HepG2 (cell line): Measurements from ENCODE around the gene PLXND1. TPM values are rescaled to one million over a fixed set of nuclear protein-coding genes. Genes with fewer than 3 reads are reported as not detected.

Experiments
- CEBPG ChIP-seq: IDR thresholded peaks from 2 replicates; pipeline ENCODE4 v1.6.1; 2016
- polyA plus RNA-seq, 8 experiments: library from polyadenylated mRNA; depleted of rRNA in 3 of 8; stranded (reverse) in 7 of 8; unstranded in 1 of 8; fragments of >200 nt; fragmentation: Illumina TruSeq in 4 of 8; extraction: Trizol in 4 of 8; gene quantifications; 2 replicates each; pipeline versions ENCODE4 v1.2.1 to v1.2.3, GENCODE V29; 2011 to 2016; ENCODE audit warnings: low read depth in 4 of 8, missing spikeins in 1 of 8, mixed read lengths in 1 of 8; ENCODE audit not compliant: insufficient read depth in 1 of 8
- total RNA-seq, 5 experiments: library from RNA; depleted of rRNA; stranded (reverse); fragments of >200 nt; fragmentation: Illumina TruSeq; extraction: Trizol; gene quantifications; 2 replicates each; pipeline ENCODE4 v1.2.3, GENCODE V29; 2016; ENCODE audit warnings: low read depth in 1 of 5
- TF ChIP-seq, protein P1 (sequence below): sonication (generic); formaldehyde crosslinking; IDR thresholded peaks from 2 replicates; pipeline ENCODE4 v1.5.0; 2020; ENCODE audit warnings: mild to moderate bottlenecking, missing genetic modification reagents, borderline replicate concordance
- TF ChIP-seq, protein P2 (sequence below): sonication (generic); formaldehyde crosslinking; IDR thresholded peaks from 2 replicates; pipeline ENCODE4 v1.9.0; 2021; ENCODE audit warnings: mild to moderate bottlenecking, missing genetic modification reagents
- TF ChIP-seq, protein P3 (sequence below): sonication (generic); formaldehyde crosslinking; IDR thresholded peaks from 2 replicates; pipeline ENCODE4 v1.8.0; 2022; ENCODE audit warnings: missing genetic modification reagents, mild to moderate bottlenecking, moderate library complexity, borderline replicate concordance
- TF ChIP-seq, protein P4 (sequence below): sonication (generic); formaldehyde crosslinking; IDR thresholded peaks from 2 replicates; pipeline ENCODE4 v1.4.0; 2020; ENCODE audit warnings: low read depth, missing genetic modification reagents

PLXND1 gene
- total and polyA plus RNA-seq, 2 of the 13 experiments (the other 11 are each of a cell fraction or from before 2014, with no cell fraction given), result 15.9 to 42.0 TPM

DNA sequence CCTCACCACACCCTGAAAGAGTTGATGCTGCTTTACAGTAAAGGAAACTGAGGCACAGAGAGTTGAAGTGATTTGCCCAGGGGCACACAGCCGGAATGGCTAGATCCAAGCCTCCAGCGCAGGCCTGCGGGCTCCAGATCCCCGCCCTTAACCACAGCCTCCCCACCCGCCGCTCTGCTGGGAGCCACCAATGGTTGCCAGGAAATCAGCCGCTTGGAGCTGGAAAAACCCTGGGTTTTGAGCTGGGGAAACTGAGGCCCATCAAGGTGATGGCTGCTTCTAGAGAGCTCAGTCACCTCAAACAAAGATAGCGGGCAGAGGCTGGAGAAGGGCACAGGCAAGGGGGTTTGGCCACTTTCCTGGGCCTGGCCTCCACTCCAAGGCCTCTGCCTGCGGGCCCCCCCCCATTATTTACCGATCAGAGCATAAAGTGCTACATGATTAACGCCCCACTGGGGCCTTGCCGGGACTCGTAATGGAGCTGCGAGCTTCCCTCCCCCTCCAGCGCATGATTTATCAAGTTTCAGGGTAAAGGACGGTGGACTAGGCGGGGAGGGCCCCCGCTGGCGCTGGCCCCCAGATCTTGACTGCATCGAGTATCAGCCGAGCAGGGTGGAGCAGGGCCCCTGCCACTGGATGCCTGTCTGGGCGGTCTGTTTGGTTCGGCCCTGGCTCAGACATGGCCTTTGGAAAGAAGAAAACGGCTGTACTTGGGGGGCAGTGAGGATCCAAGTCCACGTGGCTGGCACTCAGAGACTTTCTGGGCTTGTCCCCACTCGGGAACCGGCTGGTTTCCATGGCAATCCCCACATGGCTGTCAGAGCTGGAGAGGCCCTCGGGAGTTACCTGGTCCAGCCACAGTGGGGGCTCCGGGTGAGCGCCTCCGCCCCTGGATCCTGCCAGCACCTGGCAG is 9.1 kb downstream of the PLXND1 start (continued):
- TF ChIP-seq, protein P1, sequence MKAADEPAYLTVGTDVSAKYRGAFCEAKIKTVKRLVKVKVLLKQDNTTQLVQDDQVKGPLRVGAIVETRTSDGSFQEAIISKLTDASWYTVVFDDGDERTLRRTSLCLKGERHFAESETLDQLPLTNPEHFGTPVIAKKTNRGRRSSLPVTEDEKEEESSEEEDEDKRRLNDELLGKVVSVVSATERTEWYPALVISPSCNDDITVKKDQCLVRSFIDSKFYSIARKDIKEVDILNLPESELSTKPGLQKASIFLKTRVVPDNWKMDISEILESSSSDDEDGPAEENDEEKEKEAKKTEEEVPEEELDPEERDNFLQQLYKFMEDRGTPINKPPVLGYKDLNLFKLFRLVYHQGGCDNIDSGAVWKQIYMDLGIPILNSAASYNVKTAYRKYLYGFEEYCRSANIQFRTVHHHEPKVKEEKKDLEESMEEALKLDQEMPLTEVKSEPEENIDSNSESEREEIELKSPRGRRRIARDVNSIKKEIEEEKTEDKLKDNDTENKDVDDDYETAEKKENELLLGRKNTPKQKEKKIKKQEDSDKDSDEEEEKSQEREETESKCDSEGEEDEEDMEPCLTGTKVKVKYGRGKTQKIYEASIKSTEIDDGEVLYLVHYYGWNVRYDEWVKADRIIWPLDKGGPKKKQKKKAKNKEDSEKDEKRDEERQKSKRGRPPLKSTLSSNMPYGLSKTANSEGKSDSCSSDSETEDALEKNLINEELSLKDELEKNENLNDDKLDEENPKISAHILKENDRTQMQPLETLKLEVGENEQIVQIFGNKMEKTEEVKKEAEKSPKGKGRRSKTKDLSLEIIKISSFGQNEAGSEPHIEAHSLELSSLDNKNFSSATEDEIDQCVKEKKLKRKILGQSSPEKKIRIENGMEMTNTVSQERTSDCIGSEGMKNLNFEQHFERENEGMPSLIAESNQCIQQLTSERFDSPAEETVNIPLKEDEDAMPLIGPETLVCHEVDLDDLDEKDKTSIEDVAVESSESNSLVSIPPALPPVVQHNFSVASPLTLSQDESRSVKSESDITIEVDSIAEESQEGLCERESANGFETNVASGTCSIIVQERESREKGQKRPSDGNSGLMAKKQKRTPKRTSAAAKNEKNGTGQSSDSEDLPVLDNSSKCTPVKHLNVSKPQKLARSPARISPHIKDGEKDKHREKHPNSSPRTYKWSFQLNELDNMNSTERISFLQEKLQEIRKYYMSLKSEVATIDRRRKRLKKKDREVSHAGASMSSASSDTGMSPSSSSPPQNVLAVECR (CRISPR knock-in tag), result peak; percentile 36
- TF ChIP-seq, protein P2, sequence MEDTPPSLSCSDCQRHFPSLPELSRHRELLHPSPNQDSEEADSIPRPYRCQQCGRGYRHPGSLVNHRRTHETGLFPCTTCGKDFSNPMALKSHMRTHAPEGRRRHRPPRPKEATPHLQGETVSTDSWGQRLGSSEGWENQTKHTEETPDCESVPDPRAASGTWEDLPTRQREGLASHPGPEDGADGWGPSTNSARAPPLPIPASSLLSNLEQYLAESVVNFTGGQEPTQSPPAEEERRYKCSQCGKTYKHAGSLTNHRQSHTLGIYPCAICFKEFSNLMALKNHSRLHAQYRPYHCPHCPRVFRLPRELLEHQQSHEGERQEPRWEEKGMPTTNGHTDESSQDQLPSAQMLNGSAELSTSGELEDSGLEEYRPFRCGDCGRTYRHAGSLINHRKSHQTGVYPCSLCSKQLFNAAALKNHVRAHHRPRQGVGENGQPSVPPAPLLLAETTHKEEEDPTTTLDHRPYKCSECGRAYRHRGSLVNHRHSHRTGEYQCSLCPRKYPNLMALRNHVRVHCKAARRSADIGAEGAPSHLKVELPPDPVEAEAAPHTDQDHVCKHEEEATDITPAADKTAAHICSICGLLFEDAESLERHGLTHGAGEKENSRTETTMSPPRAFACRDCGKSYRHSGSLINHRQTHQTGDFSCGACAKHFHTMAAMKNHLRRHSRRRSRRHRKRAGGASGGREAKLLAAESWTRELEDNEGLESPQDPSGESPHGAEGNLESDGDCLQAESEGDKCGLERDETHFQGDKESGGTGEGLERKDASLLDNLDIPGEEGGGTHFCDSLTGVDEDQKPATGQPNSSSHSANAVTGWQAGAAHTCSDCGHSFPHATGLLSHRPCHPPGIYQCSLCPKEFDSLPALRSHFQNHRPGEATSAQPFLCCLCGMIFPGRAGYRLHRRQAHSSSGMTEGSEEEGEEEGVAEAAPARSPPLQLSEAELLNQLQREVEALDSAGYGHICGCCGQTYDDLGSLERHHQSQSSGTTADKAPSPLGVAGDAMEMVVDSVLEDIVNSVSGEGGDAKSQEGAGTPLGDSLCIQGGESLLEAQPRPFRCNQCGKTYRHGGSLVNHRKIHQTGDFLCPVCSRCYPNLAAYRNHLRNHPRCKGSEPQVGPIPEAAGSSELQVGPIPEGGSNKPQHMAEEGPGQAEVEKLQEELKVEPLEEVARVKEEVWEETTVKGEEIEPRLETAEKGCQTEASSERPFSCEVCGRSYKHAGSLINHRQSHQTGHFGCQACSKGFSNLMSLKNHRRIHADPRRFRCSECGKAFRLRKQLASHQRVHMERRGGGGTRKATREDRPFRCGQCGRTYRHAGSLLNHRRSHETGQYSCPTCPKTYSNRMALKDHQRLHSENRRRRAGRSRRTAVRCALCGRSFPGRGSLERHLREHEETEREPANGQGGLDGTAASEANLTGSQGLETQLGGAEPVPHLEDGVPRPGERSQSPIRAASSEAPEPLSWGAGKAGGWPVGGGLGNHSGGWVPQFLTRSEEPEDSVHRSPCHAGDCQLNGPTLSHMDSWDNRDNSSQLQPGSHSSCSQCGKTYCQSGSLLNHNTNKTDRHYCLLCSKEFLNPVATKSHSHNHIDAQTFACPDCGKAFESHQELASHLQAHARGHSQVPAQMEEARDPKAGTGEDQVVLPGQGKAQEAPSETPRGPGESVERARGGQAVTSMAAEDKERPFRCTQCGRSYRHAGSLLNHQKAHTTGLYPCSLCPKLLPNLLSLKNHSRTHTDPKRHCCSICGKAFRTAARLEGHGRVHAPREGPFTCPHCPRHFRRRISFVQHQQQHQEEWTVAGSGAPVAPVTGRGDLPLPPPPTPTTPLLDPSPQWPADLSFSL, result no peak
- TF ChIP-seq, protein P3, sequence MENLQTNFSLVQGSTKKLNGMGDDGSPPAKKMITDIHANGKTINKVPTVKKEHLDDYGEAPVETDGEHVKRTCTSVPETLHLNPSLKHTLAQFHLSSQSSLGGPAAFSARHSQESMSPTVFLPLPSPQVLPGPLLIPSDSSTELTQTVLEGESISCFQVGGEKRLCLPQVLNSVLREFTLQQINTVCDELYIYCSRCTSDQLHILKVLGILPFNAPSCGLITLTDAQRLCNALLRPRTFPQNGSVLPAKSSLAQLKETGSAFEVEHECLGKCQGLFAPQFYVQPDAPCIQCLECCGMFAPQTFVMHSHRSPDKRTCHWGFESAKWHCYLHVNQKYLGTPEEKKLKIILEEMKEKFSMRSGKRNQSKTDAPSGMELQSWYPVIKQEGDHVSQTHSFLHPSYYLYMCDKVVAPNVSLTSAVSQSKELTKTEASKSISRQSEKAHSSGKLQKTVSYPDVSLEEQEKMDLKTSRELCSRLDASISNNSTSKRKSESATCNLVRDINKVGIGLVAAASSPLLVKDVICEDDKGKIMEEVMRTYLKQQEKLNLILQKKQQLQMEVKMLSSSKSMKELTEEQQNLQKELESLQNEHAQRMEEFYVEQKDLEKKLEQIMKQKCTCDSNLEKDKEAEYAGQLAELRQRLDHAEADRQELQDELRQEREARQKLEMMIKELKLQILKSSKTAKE (CRISPR knock-in tag), result no peak
- no peak for TF ChIP-seq CEBPG
- TF ChIP-seq, protein P4, sequence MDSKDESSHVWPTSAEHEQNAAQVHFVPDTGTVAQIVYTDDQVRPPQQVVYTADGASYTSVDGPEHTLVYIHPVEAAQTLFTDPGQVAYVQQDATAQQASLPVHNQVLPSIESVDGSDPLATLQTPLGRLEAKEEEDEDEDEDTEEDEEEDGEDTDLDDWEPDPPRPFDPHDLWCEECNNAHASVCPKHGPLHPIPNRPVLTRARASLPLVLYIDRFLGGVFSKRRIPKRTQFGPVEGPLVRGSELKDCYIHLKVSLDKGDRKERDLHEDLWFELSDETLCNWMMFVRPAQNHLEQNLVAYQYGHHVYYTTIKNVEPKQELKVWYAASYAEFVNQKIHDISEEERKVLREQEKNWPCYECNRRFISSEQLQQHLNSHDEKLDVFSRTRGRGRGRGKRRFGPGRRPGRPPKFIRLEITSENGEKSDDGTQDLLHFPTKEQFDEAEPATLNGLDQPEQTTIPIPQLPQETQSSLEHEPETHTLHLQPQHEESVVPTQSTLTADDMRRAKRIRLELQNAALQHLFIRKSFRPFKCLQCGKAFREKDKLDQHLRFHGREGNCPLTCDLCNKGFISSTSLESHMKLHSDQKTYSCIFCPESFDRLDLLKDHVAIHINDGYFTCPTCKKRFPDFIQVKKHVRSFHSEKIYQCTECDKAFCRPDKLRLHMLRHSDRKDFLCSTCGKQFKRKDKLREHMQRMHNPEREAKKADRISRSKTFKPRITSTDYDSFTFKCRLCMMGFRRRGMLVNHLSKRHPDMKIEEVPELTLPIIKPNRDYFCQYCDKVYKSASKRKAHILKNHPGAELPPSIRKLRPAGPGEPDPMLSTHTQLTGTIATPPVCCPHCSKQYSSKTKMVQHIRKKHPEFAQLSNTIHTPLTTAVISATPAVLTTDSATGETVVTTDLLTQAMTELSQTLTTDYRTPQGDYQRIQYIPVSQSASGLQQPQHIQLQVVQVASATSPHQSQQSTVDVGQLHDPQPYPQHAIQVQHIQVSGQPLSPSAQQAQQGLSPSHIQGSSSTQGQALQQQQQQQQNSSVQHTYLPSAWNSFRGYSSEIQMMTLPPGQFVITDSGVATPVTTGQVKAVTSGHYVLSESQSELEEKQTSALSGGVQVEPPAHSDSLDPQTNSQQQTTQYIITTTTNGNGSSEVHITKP (CRISPR knock-in tag), result 0 out of 2 replicates have a peak, but pooled peaks have one; percentile 29
